ENCODE measurements around the gene RHEBL1.

Gene RHEBL1

GRCh38 chr12:49032679-49033447, 36.9 kb downstream of the RHEBL1 start:
- Histone ChIP-seq H3K79me2 (ENCODE audit: low read length) (no peaks in the 10 kb centered on the region), H3K36me3 (replicated peaks; ENCODE audit: low read depth, low read length) (peaks cover 68% of the 10 kb centered on the region), H3K27me3 (ENCODE audit: low read depth, low read length) (no peaks in the 10 kb centered on the region), H2AFZ (ENCODE audit: low read depth, low read length) (no peak overlapping the region), H3K9ac (ENCODE audit: low read length) (no peak overlapping the region), H3K4me1 (ENCODE audit: low read length) (no peaks in the 10 kb centered on the region), H4K20me1 (ENCODE audit: insufficient read depth, low read length) (peaks cover 3% of the 10 kb centered on the region), H3K4me2 (ENCODE audit: low read length) (no peak overlapping the region), H3K4me3 (ENCODE audit: low read length) (no peak overlapping the region), H3K9me3 (ENCODE audit: insufficient read depth, low read length) (no peaks in the 10 kb centered on the region), H3K27ac (ENCODE audit: low read length) (no peak overlapping the region)
- TF ChIP-seq CTCF (IDR thresholded peaks at IDR 0.05; ENCODE audit: low read depth, low read length) = no peak
- no peak for TF ChIP-seq EZH2phosphoT487 (IDR thresholded peaks at IDR 0.05; ENCODE audit: low read depth)

- no peaks in the 10 kb centered on the region; the same call in 1 of the 2 replicates for H4K20me1 ChIP-seq (ENCODE audit: insufficient read depth, low read length)
- H3K27me3 ChIP-seq (ENCODE audit: low read depth, low read length) = no peaks in the 10 kb centered on the region
- H2AFZ ChIP-seq (ENCODE audit: low read depth, low read length) = no peak overlapping the region
- peaks cover 65% of the 10 kb centered on the region for H3K36me3 ChIP-seq (replicated peaks; ENCODE audit: low read depth, low read length)
- TF ChIP-seq EZH2phosphoT487 (IDR thresholded peaks at IDR 0.05; ENCODE audit: low read depth) = no peak
- no peak for TF ChIP-seq CTCF (IDR thresholded peaks at IDR 0.05; ENCODE audit: low read depth, low read length)
- H3K9me3 ChIP-seq (ENCODE audit: insufficient read depth, low read length) = no peaks in the 10 kb centered on the region
- H3K79me2 ChIP-seq (ENCODE audit: low read length) = no peaks in the 10 kb centered on the region
- no peak overlapping the region for H3K4me3 ChIP-seq (ENCODE audit: low read length)
- H3K9ac ChIP-seq (ENCODE audit: low read length) = no peak overlapping the region
- H3K27ac ChIP-seq (ENCODE audit: low read length) = no peak overlapping the region
- H3K4me1 ChIP-seq (ENCODE audit: low read length) = no peaks in the 10 kb centered on the region
- H3K4me2 ChIP-seq (ENCODE audit: low read length) = no peak overlapping the region
Measured at GRCh38 chr12:49032276-49032675, 37.5 kb downstream of the RHEBL1 start.

GRCh38 chr12:49031573-49032161, 38.1 kb downstream of the RHEBL1 start:
- no peaks in the 10 kb centered on the region for H3K4me1 ChIP-seq (ENCODE audit: low read length)
- TF ChIP-seq CTCF (IDR thresholded peaks at IDR 0.05; ENCODE audit: low read depth, low read length) (no peak), EZH2phosphoT487 (IDR thresholded peaks at IDR 0.05; ENCODE audit: low read depth) (no peak)
- no peak overlapping the region for H3K4me2 ChIP-seq (ENCODE audit: low read length)
- no peak overlapping the region for H3K27ac ChIP-seq (ENCODE audit: low read length)
- H4K20me1 ChIP-seq (ENCODE audit: insufficient read depth, low read length) = no peaks in the 10 kb centered on the region
- no peak overlapping the region for H3K4me3 ChIP-seq (ENCODE audit: low read length)
- peaks cover 60% of the 10 kb centered on the region for H3K36me3 ChIP-seq (replicated peaks; ENCODE audit: low read depth, low read length)
- H3K9ac ChIP-seq (ENCODE audit: low read length) = no peak overlapping the region
- no peaks in the 10 kb centered on the region for H3K9me3 ChIP-seq (ENCODE audit: insufficient read depth, low read length)
- no peaks in the 10 kb centered on the region for H3K27me3 ChIP-seq (ENCODE audit: low read depth, low read length)
- no peaks in the 10 kb centered on the region for H3K79me2 ChIP-seq (ENCODE audit: low read length)
- H2AFZ ChIP-seq (ENCODE audit: low read depth, low read length) = no peak overlapping the region

GRCh38 chr12:49030714-49031572, 38.8 kb downstream of the RHEBL1 start:
- H2AFZ ChIP-seq (ENCODE audit: low read depth, low read length) = no peak overlapping the region

More at GRCh38 chr12:49030714-49031572, 38.8 kb downstream of the RHEBL1 start:
- H3K27me3 ChIP-seq (ENCODE audit: low read depth, low read length) = no peaks in the 10 kb centered on the region
- H3K4me1 ChIP-seq (ENCODE audit: low read length) = no peaks in the 10 kb centered on the region
- no peak overlapping the region for H3K27ac ChIP-seq (ENCODE audit: low read length)
- peaks cover 66% of the 10 kb centered on the region for H3K36me3 ChIP-seq (replicated peaks; ENCODE audit: low read depth, low read length)
- TF ChIP-seq EZH2phosphoT487 (IDR thresholded peaks at IDR 0.05; ENCODE audit: low read depth) (no peak), CTCF (IDR thresholded peaks at IDR 0.05; ENCODE audit: low read depth, low read length) (no peak)
- H3K9me3 ChIP-seq (ENCODE audit: insufficient read depth, low read length) = no peaks in the 10 kb centered on the region
- no peak overlapping the region for H3K4me2 ChIP-seq (ENCODE audit: low read length)
- no peaks in the 10 kb centered on the region for H4K20me1 ChIP-seq (ENCODE audit: insufficient read depth, low read length)
- no peak overlapping the region for H3K9ac ChIP-seq (ENCODE audit: low read length)
- no peak overlapping the region for H3K4me3 ChIP-seq (ENCODE audit: low read length)
- H3K79me2 ChIP-seq (ENCODE audit: low read length) = no peaks in the 10 kb centered on the region
